CD4-positive, alpha-beta T cell treated with Interleukin-6 at 100 ng/mL for 8 hours (primary cell): ENCODE data around the gene EPB41.
"Not testable (repeated sequence)": the region's sequence is repeated elsewhere in the genome, so short reads cannot be mapped to it uniquely, and the experiment has no call there.

Source experiments
- DNase-seq: peaks from one replicate; pipeline ENCODE4 v3.0.0-alpha.2; 2020; ENCODE audit warnings: mixed read lengths, low spot score

EPB41 gene

GRCh38 chr1:28982198-28982597 lies 67.8 kb downstream of the EPB41 start:
- no peak for DNase-seq

GRCh38 chr1:28983091-28983490 lies 68.7 kb downstream of the EPB41 start:
- DNase-seq, result no peak

- DNase-seq, result peak; percentile 10
Measured at GRCh38 chr1:28983509-28984310, 69.3 kb downstream of the EPB41 start.

GRCh38 chr1:28984311-28984684 lies 69.9 kb downstream of the EPB41 start:
- no peak for DNase-seq

GRCh38 chr1:28985427-28985826 lies 71.1 kb downstream of the EPB41 start:
- DNase-seq, result no peak

GRCh38 chr1:28986306-28986910 lies 72.0 kb downstream of the EPB41 start:
- DNase-seq, result no peak

- DNase-seq, result no peak
Measured at GRCh38 chr1:29002792-29003191, 88.4 kb downstream of the EPB41 start.

GRCh38 chr1:29004288-29004687 lies 89.9 kb downstream of the EPB41 start:
- no peak for DNase-seq

GRCh38 chr1:29004798-29005197 lies 90.4 kb downstream of the EPB41 start:
- no peak for DNase-seq

GRCh38 chr1:29011775-29012174 lies 97.4 kb downstream of the EPB41 start:
- no peak for DNase-seq

- no peak for DNase-seq
Measured at GRCh38 chr1:29017235-29017634, 102.9 kb downstream of the EPB41 start.

- no peak for DNase-seq
Measured at GRCh38 chr1:29017975-29018712, 103.8 kb downstream of the EPB41 start.

- no peak for DNase-seq
Measured at GRCh38 chr1:29022620-29023019, 108.3 kb downstream of the EPB41 start.

- no peak for DNase-seq
Measured at GRCh38 chr1:29029667-29030066, 115.3 kb downstream of the EPB41 start.

- no peak for DNase-seq
Measured at GRCh38 chr1:29032841-29033240, 118.5 kb downstream of the EPB41 start.

GRCh38 chr1:29033829-29034466 lies 119.6 kb downstream of the EPB41 start:
- DNase-seq, result peak; percentile 19

GRCh38 chr1:29043274-29043965 lies 129.1 kb downstream of the EPB41 start:
- no peak for DNase-seq

- DNase-seq, result no peak
Measured at GRCh38 chr1:29044010-29044409, 129.6 kb downstream of the EPB41 start.

- DNase-seq, result not testable (repeated sequence)
Measured at GRCh38 chr1:29045663-29046062, 131.3 kb downstream of the EPB41 start.

GRCh38 chr1:29047142-29047541 lies 132.8 kb downstream of the EPB41 start:
- no peak for DNase-seq

- DNase-seq, result no peak
Measured at GRCh38 chr1:29050166-29050565, 135.8 kb downstream of the EPB41 start.

GRCh38 chr1:29052100-29052499 lies 137.7 kb downstream of the EPB41 start:
- no peak for DNase-seq
